Measurements from ENCODE around the gene IDH3G.

DNA sequence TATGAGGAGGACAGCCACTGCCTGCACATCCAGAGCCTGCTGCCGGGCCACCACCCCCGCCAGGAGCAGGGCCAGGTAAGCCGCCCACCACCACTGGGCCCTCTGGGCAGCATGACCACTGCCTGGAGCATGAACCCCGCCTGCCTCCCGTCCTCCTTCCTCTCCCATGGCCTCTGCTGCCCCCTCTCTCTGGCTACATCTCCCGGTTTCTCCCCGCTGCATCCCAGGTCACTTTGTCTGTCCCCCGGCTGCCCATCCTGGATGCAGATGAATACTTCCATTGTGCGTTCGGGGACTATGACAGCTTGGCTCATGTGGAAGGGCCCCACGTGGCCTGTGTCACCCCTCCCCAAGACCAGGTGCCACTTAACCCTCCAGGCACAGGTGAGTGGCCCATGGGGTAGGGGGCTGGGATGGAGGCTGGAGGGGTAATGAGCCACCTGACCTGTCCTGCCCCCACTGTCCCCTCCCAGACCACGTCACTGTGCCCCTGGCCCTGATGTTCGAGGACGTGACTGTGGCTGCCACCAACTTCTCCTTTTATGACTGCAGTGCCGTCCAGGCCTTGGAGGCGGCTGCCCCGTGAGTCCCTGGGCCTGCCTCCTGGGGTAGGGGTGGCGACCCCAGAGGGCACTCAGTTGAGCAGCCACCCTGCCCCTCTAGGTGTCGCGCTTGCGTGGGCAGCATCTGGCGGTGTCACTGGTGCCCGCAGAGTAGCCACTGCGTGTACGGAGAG lies 24.1 kb downstream of the IDH3G start:
- no peak for TF ChIP-seq POLR2A (IDR thresholded peaks at IDR 0.05)
- TF ChIP-seq, protein P1, sequence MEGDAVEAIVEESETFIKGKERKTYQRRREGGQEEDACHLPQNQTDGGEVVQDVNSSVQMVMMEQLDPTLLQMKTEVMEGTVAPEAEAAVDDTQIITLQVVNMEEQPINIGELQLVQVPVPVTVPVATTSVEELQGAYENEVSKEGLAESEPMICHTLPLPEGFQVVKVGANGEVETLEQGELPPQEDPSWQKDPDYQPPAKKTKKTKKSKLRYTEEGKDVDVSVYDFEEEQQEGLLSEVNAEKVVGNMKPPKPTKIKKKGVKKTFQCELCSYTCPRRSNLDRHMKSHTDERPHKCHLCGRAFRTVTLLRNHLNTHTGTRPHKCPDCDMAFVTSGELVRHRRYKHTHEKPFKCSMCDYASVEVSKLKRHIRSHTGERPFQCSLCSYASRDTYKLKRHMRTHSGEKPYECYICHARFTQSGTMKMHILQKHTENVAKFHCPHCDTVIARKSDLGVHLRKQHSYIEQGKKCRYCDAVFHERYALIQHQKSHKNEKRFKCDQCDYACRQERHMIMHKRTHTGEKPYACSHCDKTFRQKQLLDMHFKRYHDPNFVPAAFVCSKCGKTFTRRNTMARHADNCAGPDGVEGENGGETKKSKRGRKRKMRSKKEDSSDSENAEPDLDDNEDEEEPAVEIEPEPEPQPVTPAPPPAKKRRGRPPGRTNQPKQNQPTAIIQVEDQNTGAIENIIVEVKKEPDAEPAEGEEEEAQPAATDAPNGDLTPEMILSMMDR (IDR thresholded peaks at IDR 0.05 in 8 of 11, conservative IDR thresholded peaks at IDR 0.05 in 3 of 11) = no peak

Measured in spleen (tissue), 7 donors.